Left cardiac atrium (tissue), 4 donors: ENCODE measurements around the gene MGAT5. TPM values are rescaled to one million over a fixed set of nuclear protein-coding genes. Genes with fewer than 3 reads are reported as not detected.
"Not testable (repeated sequence)": the region's sequence is repeated elsewhere in the genome, so short reads cannot be mapped to it uniquely, and the experiment has no call there.

ENCODE experiments used
- ATAC-seq, 2 donors: fragments of 200-7000 bp; cut with Tn5 transposase; one replicate each; pipeline ENCODE4 v1.9.1; 2020; ENCODE audit warnings: mild to moderate bottlenecking in 2 of 2, moderate library complexity in 2 of 2
- DNase-seq: peaks from one replicate; pipeline ENCODE4 v3.0.0-alpha.2; 2020
- intact Hi-C, 2 donors: fragments of 100-400 bp; cut with DNase I; formaldehyde crosslinking; loops; one replicate each; pipeline versions ENCODE4 v1.14.1 to v1.15.1; 2022 to 2023
- total RNA-seq, 2 donors: library from RNA; stranded (reverse); fragmentation: NEBNext Ultra II Directional; extraction: Animal tissue kit (Norgen Biotek cat#: 25700); gene quantifications; one replicate each; pipeline ENCODE4 v1.2.1, GENCODE V29; 2021
- donor health status: DM: no; HTN: yes; CAD: no.
- donor health status: DM: no; HTN: yes; CAD: no; lungs with severe emphysema.
- donor health status: DM: yes; HTN: yes; CAD: no.
- donor health status: Dilated cardiomyopathy.

MGAT5 gene
- total RNA-seq, 2 donors from 2014 or later: 110 to 142 TPM

- intact Hi-C loops: no loop called here
- no peak for ATAC-seq
- no peak for DNase-seq
These were observed 38.6 kb downstream of the MGAT5 start for GRCh38 chr2:134292514-134292913.

- intact Hi-C loops: no loop called here
- ATAC-seq: no peak
- DNase-seq: no peak
These were observed 40.1 kb downstream of the MGAT5 start for GRCh38 chr2:134293719-134294537.

GRCh38 chr2:134294598-134294997, 40.7 kb downstream of the MGAT5 start:
- intact Hi-C loops, ATAC-seq, DNase-seq: not testable (repeated sequence)

GRCh38 chr2:134295441-134295840, 41.6 kb downstream of the MGAT5 start:
- intact Hi-C loops: no loop called here
- ATAC-seq (peak; percentile 54 to 68), DNase-seq (no peak)

GRCh38 chr2:134296301-134296700, 42.4 kb downstream of the MGAT5 start:
- no peak for DNase-seq
- no peak for ATAC-seq
- intact Hi-C loops: no loop called here

- no peak for DNase-seq
- no peak for ATAC-seq
- intact Hi-C loops: no loop called here
These were observed 45.5 kb downstream of the MGAT5 start for GRCh38 chr2:134299334-134299733.

- intact Hi-C loops: no loop called here
- DNase-seq: no peak
- ATAC-seq: no peak
These were observed 46.7 kb downstream of the MGAT5 start for GRCh38 chr2:134300585-134300984.

GRCh38 chr2:134301099-134301927, 47.4 kb downstream of the MGAT5 start:
- intact Hi-C loops: no loop called here
- ATAC-seq (peak; percentile 78 to 91), DNase-seq (no peak)

- DNase-seq: no peak
- intact Hi-C loops: no loop called here
- ATAC-seq: peak in 1 of 2 donors; percentile 9
These were observed 48.0 kb downstream of the MGAT5 start for GRCh38 chr2:134301928-134302260.

- no peak for DNase-seq
- intact Hi-C loops: no loop called here
- no peak for ATAC-seq
These were observed 50.7 kb downstream of the MGAT5 start for GRCh38 chr2:134304394-134305108.

- intact Hi-C loops: no loop called here
- DNase-seq: no peak
- no peak for ATAC-seq
These were observed 51.2 kb downstream of the MGAT5 start for GRCh38 chr2:134305109-134305491.

- DNase-seq: no peak
- intact Hi-C loops: no loop called here
- ATAC-seq: no peak
These were observed 52.6 kb downstream of the MGAT5 start for GRCh38 chr2:134306521-134306920.

GRCh38 chr2:134307334-134307733, 53.5 kb downstream of the MGAT5 start:
- intact Hi-C loops: no loop called here
- no peak for DNase-seq
- ATAC-seq: no peak

GRCh38 chr2:134308474-134309385, 54.9 kb downstream of the MGAT5 start:
- DNase-seq (no peak), ATAC-seq (no peak)
- intact Hi-C loops: no loop called here

GRCh38 chr2:134310107-134311079, 56.5 kb downstream of the MGAT5 start:
- DNase-seq (peak; percentile 24), ATAC-seq (no peak)
- intact Hi-C loops: no loop called here

GRCh38 chr2:134312482-134312881, 58.6 kb downstream of the MGAT5 start:
- DNase-seq (no peak), ATAC-seq (no peak)
- intact Hi-C loops: no loop called here

- ATAC-seq (peak in 1 of 2 donors; percentile 19), DNase-seq (no peak)
- intact Hi-C loops: no loop called here
These were observed 60.3 kb downstream of the MGAT5 start for GRCh38 chr2:134314202-134314601.
